ENCODE results near the gene ZBTB7C. TPM values are rescaled to one million over a fixed set of nuclear protein-coding genes. Genes with fewer than 3 reads are reported as not detected.
A peak's percentile ranks its signal among the peaks of the same experiment; 100 is the strongest.

Gene ZBTB7C
- total RNA-seq, 1 donor from 2014 or later = 0.67 TPM

GRCh38 chr18:48051945-48052840, 357.0 kb downstream of the ZBTB7C start:
- H3K27ac Mint-ChIP-seq (ENCODE audit: unreplicated experiment) = peak overlapping the region; percentile 38
- no peaks in the 10 kb centered on the region for H3K9me3 Mint-ChIP-seq (ENCODE audit: unreplicated experiment)
- H3K36me3 Mint-ChIP-seq (ENCODE audit: low read depth, unreplicated experiment) = peaks cover 2% of the 10 kb centered on the region
- TF ChIP-seq, protein P1, sequence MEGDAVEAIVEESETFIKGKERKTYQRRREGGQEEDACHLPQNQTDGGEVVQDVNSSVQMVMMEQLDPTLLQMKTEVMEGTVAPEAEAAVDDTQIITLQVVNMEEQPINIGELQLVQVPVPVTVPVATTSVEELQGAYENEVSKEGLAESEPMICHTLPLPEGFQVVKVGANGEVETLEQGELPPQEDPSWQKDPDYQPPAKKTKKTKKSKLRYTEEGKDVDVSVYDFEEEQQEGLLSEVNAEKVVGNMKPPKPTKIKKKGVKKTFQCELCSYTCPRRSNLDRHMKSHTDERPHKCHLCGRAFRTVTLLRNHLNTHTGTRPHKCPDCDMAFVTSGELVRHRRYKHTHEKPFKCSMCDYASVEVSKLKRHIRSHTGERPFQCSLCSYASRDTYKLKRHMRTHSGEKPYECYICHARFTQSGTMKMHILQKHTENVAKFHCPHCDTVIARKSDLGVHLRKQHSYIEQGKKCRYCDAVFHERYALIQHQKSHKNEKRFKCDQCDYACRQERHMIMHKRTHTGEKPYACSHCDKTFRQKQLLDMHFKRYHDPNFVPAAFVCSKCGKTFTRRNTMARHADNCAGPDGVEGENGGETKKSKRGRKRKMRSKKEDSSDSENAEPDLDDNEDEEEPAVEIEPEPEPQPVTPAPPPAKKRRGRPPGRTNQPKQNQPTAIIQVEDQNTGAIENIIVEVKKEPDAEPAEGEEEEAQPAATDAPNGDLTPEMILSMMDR (IDR thresholded peaks at IDR 0.05; ENCODE audit: unreplicated experiment) = no peak
- peaks cover 11% of the 10 kb centered on the region for H3K4me1 Mint-ChIP-seq (ENCODE audit: unreplicated experiment)
- peaks cover 6% of the 10 kb centered on the region for H3K27me3 Mint-ChIP-seq (ENCODE audit: unreplicated experiment)
- H3K4me3 Mint-ChIP-seq (ENCODE audit: unreplicated experiment) = no peak overlapping the region
- DNase-seq (ENCODE audit: low spot score) = no peak

DNA sequence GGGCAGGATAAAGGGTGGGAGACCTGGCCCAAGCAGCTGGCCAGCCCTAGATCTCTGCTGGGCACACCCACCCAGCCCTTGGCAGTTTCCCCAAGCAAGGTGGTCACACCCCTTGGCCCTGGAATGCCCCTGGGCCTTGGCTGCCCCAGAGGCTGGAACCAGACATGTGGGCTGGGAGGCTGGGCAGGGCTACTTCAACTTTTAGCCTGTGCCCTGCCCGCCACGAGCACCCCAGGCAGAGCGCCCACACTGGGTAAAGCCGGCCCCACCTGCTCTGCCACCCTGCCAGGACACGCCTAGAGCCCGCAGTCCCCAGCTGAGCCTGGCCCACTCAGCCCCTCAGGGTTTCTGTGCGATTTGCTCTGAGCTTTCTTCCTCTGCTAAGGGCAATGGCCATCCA, 359.0 kb downstream of the ZBTB7C start:
- H3K27ac Mint-ChIP-seq (ENCODE audit: unreplicated experiment) = no peak overlapping the region
- peaks cover 6% of the 10 kb centered on the region for H3K27me3 Mint-ChIP-seq (ENCODE audit: unreplicated experiment)
- peaks cover 11% of the 10 kb centered on the region for H3K4me1 Mint-ChIP-seq (ENCODE audit: unreplicated experiment)
- H3K36me3 Mint-ChIP-seq (ENCODE audit: low read depth, unreplicated experiment) = peaks cover 4% of the 10 kb centered on the region
- H3K4me3 Mint-ChIP-seq (ENCODE audit: unreplicated experiment) = no peak overlapping the region
- H3K9me3 Mint-ChIP-seq (ENCODE audit: unreplicated experiment) = no peaks in the 10 kb centered on the region
- TF ChIP-seq, protein P1 (IDR thresholded peaks at IDR 0.05; ENCODE audit: unreplicated experiment) = no peak
- no peak for DNase-seq (ENCODE audit: low spot score)

- H3K4me3 Mint-ChIP-seq (ENCODE audit: unreplicated experiment) = no peak overlapping the region
Observed at GRCh38 chr18:48049757-48050156, 359.4 kb downstream of the ZBTB7C start.

GRCh38 chr18:48048251-48048650, 360.9 kb downstream of the ZBTB7C start:
- H3K27ac Mint-ChIP-seq (ENCODE audit: unreplicated experiment) = no peak overlapping the region
- no peak for DNase-seq (ENCODE audit: low spot score)
- no peaks in the 10 kb centered on the region for H3K9me3 Mint-ChIP-seq (ENCODE audit: unreplicated experiment)
- H3K36me3 Mint-ChIP-seq (ENCODE audit: low read depth, unreplicated experiment) = peaks cover 4% of the 10 kb centered on the region
- H3K4me3 Mint-ChIP-seq (ENCODE audit: unreplicated experiment) = no peak overlapping the region
- TF ChIP-seq, protein P1 (IDR thresholded peaks at IDR 0.05; ENCODE audit: unreplicated experiment) = no peak
- H3K27me3 Mint-ChIP-seq (ENCODE audit: unreplicated experiment) = peaks cover 7% of the 10 kb centered on the region
- no peaks in the 10 kb centered on the region for H3K4me1 Mint-ChIP-seq (ENCODE audit: unreplicated experiment)

More at GRCh38 chr18:48049757-48050156, 359.4 kb downstream of the ZBTB7C start:
- no peak for DNase-seq (ENCODE audit: low spot score)
- no peaks in the 10 kb centered on the region for H3K9me3 Mint-ChIP-seq (ENCODE audit: unreplicated experiment)
- peaks cover 6% of the 10 kb centered on the region for H3K27me3 Mint-ChIP-seq (ENCODE audit: unreplicated experiment)
- H3K36me3 Mint-ChIP-seq (ENCODE audit: low read depth, unreplicated experiment) = peaks cover 4% of the 10 kb centered on the region
- TF ChIP-seq, protein P1 (IDR thresholded peaks at IDR 0.05; ENCODE audit: unreplicated experiment) = no peak
- H3K27ac Mint-ChIP-seq (ENCODE audit: unreplicated experiment) = no peak overlapping the region
- peaks cover 10% of the 10 kb centered on the region for H3K4me1 Mint-ChIP-seq (ENCODE audit: unreplicated experiment)

GRCh38 chr18:48046843-48047242, 362.3 kb downstream of the ZBTB7C start:
- TF ChIP-seq, protein P1 (IDR thresholded peaks at IDR 0.05; ENCODE audit: unreplicated experiment) = no peak
- peaks cover 7% of the 10 kb centered on the region for H3K27me3 Mint-ChIP-seq (ENCODE audit: unreplicated experiment)
- no peak overlapping the region for H3K27ac Mint-ChIP-seq (ENCODE audit: unreplicated experiment)
- no peak for DNase-seq (ENCODE audit: low spot score)
- peaks cover 4% of the 10 kb centered on the region for H3K36me3 Mint-ChIP-seq (ENCODE audit: low read depth, unreplicated experiment)
- no peak overlapping the region for H3K4me3 Mint-ChIP-seq (ENCODE audit: unreplicated experiment)
- no peaks in the 10 kb centered on the region for H3K4me1 Mint-ChIP-seq (ENCODE audit: unreplicated experiment)
- H3K9me3 Mint-ChIP-seq (ENCODE audit: unreplicated experiment) = no peaks in the 10 kb centered on the region

Measured in endothelial cell (in vitro differentiated cells).